Sigmoid colon (tissue), 4 donors: ENCODE results near the gene RAP2B.

Source experiments
- POLR2AphosphoS5 ChIP-seq, 4 donors: sonication (generic); formaldehyde crosslinking; IDR thresholded peaks; one replicate each; pipeline ENCODE4 v1.6.1; 2017; ENCODE audit warnings: antibody characterized with exemption in 4 of 4
- TF ChIP-seq, protein P1 (sequence below), 4 experiments: fragments of 450-650 bp in 3 of 4; fragments of 200-600 bp in 1 of 4; IDR thresholded peaks; one replicate each; pipeline ENCODE4 v1.5.1; 2016 to 2019; ENCODE audit warnings: antibody characterized with exemption in 4 of 4, mild to moderate bottlenecking in 3 of 4, moderate library complexity in 2 of 4

DNA sequence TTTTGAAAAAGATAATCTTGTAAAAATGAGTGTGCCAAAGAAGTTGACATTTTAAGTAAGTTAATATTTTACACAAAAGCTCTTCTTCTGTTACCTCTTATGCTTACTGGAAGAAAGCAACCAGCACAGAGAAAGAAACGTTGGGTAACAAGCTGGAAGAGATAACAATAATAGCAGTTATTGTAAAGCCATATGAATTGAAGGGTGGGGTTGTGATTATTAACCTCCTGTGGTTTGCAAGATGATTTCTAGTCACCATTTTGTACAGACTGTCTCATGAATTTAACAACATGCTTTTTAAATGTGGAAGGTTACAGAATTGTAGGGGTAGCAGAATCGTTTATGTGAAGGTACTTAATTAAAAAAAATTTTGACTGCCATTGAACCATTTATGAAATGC is 9.2 kb downstream of the RAP2B start:
- TF ChIP-seq, protein P1, sequence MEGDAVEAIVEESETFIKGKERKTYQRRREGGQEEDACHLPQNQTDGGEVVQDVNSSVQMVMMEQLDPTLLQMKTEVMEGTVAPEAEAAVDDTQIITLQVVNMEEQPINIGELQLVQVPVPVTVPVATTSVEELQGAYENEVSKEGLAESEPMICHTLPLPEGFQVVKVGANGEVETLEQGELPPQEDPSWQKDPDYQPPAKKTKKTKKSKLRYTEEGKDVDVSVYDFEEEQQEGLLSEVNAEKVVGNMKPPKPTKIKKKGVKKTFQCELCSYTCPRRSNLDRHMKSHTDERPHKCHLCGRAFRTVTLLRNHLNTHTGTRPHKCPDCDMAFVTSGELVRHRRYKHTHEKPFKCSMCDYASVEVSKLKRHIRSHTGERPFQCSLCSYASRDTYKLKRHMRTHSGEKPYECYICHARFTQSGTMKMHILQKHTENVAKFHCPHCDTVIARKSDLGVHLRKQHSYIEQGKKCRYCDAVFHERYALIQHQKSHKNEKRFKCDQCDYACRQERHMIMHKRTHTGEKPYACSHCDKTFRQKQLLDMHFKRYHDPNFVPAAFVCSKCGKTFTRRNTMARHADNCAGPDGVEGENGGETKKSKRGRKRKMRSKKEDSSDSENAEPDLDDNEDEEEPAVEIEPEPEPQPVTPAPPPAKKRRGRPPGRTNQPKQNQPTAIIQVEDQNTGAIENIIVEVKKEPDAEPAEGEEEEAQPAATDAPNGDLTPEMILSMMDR (IDR thresholded peaks at IDR 0.05) = no peak
- no peak for TF ChIP-seq POLR2AphosphoS5 (IDR thresholded peaks at IDR 0.05)
